GM19452 (cell line): ENCODE data around the gene VRK3.

Experiments used
- ATAC-seq: cut with Tn5 transposase; IDR thresholded peaks from one replicate; pipeline ENCODE4 v1.9.1; 2021; ENCODE audit not compliant: unreplicated experiment

VRK3 gene

GRCh38 chr19:49932731-49933131 is 92.4 kb downstream of the VRK3 start:
- no peak for ATAC-seq

- ATAC-seq, result no peak
Observed at GRCh38 chr19:49932041-49932451, 93.1 kb downstream of the VRK3 start.

GRCh38 chr19:49931293-49932040 is 93.7 kb downstream of the VRK3 start:
- ATAC-seq, result no peak

- ATAC-seq, result no peak
Observed at GRCh38 chr19:49930483-49931011, 94.6 kb downstream of the VRK3 start.

- peak; percentile 63 for ATAC-seq
Observed at GRCh38 chr19:49929611-49930482, 95.3 kb downstream of the VRK3 start.

GRCh38 chr19:49929121-49929610 is 96.0 kb downstream of the VRK3 start, which contains the start of the genes ATF5 and NUP62:
TSS of gene ATF5 (plus strand) at chr19:49929205. CDS start at chr19:49930851, 1,646 bp downstream.
TSS of gene NUP62 (minus strand) at chr19:49929504. CDS start at chr19:49909807, 19,697 bp downstream.
- peak; percentile 45 for ATAC-seq

GRCh38 chr19:49927526-49928264 is 97.5 kb downstream of the VRK3 start:
- ATAC-seq, result no peak

GRCh38 chr19:49926515-49926914 is 98.7 kb downstream of the VRK3 start:
- ATAC-seq, result no peak
